SK-N-SH treated with all-trans-retinoic acid at 6 μM for 48 hours (cell line): ENCODE data around the gene SLC5A10.
A peak's percentile ranks its signal among the peaks of the same experiment; 100 is the strongest.

ENCODE experiments used
- ARNTL ChIP-seq: fragments of 450-650 bp; formaldehyde crosslinking; IDR thresholded peaks from 2 replicates; pipeline ENCODE4 v1.5.0; 2020; ENCODE audit warnings: low read depth, mild to moderate bottlenecking, moderate library complexity, borderline replicate concordance
- CREB5 ChIP-seq: fragments of 250-450 bp; sonication (Bioruptor Pico); IDR thresholded peaks from 2 replicates; pipeline ENCODE4 v1.5.1; 2020; ENCODE audit warnings: low read depth, mild to moderate bottlenecking, moderate library complexity
- CSRNP3 ChIP-seq: fragments of 250-450 bp; sonication (Bioruptor Pico); IDR thresholded peaks from 2 replicates; pipeline ENCODE4 v1.5.1; 2021; ENCODE audit warnings: mild to moderate bottlenecking, moderate library complexity
- GLIS3 ChIP-seq: fragments of 250-450 bp; sonication (Bioruptor Pico); IDR thresholded peaks from 2 replicates; pipeline ENCODE4 v1.5.0; 2020; ENCODE audit warnings: mild to moderate bottlenecking, moderate library complexity
- ISL1 ChIP-seq: fragments of 250-450 bp; sonication (Bioruptor Pico); IDR thresholded peaks from 2 replicates; pipeline ENCODE4 v2.1.2; 2022; ENCODE audit warnings: mild to moderate bottlenecking, moderate library complexity
- OSR1 ChIP-seq: fragments of 250-450 bp; sonication (Bioruptor Pico); IDR thresholded peaks from 2 replicates; pipeline ENCODE4 v1.8.0; 2022; ENCODE audit warnings: moderate library complexity, mild to moderate bottlenecking, inconsistent platforms
- RARB ChIP-seq: fragments of 250-450 bp; sonication (Bioruptor Pico); IDR thresholded peaks from 2 replicates; pipeline ENCODE4 v1.8.0; 2021; ENCODE audit warnings: mild to moderate bottlenecking, moderate library complexity
- TCF4 ChIP-seq: fragments of 250-450 bp; sonication (Bioruptor Pico); IDR thresholded peaks from 2 replicates; pipeline ENCODE4 v1.8.0; 2021; ENCODE audit warnings: mild to moderate bottlenecking, moderate library complexity, borderline replicate concordance
- TOX ChIP-seq: fragments of 250-450 bp; sonication (Bioruptor Pico); IDR thresholded peaks from 2 replicates; pipeline ENCODE4 v1.8.0; 2021; ENCODE audit warnings: mild to moderate bottlenecking, moderate library complexity, borderline replicate concordance
- ZFP30 ChIP-seq: fragments of 450-650 bp; formaldehyde crosslinking; IDR thresholded peaks from 2 replicates; pipeline ENCODE4 v1.5.0; 2022; ENCODE audit warnings: mild to moderate bottlenecking, moderate library complexity
- ZNF8 ChIP-seq: fragments of 450-650 bp; formaldehyde crosslinking; IDR thresholded peaks from 2 replicates; pipeline ENCODE4 v1.5.0; 2020; ENCODE audit warnings: mild to moderate bottlenecking, moderate library complexity
- TF ChIP-seq, protein P1 (sequence below): fragments of 250-450 bp; sonication (Bioruptor Pico); IDR thresholded peaks from 2 replicates; pipeline ENCODE4 v1.8.0; 2021; ENCODE audit warnings: low read depth, mild to moderate bottlenecking, moderate library complexity, borderline replicate concordance

DNA sequence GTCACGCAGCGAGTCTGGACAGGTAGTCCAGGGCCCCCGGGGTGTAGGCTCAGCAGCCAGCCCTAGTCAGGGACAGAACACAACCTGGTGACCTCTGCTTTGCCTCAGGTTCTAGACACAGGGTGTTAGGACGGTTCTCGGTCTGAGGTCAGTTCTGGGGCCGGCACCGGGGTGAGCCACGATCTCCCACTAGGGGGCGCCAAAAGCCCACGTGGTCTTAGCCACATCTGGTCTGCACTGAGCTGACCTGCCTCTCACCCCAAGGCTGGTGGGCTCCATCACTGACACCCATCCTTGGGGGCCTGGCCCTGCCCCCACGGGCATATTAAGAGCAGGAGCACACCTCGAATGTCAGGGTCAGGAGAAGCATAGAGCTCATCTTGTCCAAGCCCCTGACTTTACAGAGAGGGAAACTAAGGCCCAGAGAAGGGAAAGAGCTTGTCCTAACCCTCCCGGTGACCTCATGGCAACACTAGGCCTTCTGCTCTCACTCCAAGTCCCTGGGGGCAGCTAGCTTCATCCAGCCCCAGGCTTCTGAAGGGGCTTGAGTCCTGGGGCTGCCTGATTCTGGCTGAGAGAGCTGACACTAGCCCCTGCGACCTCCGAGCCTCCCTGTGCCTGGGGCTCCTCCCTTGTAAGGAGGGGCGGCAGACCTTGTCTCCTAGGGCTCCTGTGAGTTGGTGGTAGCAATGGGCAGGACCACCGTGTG lies 9.0 kb downstream of the SLC5A10 start:
- TF ChIP-seq RARB (CRISPR knock-in tag) (no peak), TOX (CRISPR knock-in tag) (no peak), TCF4 (peak; percentile 49; the same call in 1 of the 2 replicates), OSR1 (CRISPR knock-in tag) (no peak), ISL1 (no peak), ZNF8 (CRISPR knock-in tag) (no peak), ARNTL (no peak), ZFP30 (CRISPR knock-in tag) (no peak), CREB5 (no peak), GLIS3 (CRISPR knock-in tag) (no peak), CSRNP3 (CRISPR knock-in tag) (no peak)
- TF ChIP-seq, protein P1, sequence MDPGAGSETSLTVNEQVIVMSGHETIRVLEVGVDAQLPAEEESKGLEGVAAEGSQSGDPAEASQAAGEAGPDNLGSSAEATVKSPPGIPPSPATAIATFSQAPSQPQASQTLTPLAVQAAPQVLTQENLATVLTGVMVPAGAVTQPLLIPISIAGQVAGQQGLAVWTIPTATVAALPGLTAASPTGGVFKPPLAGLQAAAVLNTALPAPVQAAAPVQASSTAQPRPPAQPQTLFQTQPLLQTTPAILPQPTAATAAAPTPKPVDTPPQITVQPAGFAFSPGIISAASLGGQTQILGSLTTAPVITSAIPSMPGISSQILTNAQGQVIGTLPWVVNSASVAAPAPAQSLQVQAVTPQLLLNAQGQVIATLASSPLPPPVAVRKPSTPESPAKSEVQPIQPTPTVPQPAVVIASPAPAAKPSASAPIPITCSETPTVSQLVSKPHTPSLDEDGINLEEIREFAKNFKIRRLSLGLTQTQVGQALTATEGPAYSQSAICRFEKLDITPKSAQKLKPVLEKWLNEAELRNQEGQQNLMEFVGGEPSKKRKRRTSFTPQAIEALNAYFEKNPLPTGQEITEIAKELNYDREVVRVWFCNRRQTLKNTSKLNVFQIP (CRISPR knock-in tag), result no peak
